ENCODE data around the gene ADAMTS13.

DNA sequence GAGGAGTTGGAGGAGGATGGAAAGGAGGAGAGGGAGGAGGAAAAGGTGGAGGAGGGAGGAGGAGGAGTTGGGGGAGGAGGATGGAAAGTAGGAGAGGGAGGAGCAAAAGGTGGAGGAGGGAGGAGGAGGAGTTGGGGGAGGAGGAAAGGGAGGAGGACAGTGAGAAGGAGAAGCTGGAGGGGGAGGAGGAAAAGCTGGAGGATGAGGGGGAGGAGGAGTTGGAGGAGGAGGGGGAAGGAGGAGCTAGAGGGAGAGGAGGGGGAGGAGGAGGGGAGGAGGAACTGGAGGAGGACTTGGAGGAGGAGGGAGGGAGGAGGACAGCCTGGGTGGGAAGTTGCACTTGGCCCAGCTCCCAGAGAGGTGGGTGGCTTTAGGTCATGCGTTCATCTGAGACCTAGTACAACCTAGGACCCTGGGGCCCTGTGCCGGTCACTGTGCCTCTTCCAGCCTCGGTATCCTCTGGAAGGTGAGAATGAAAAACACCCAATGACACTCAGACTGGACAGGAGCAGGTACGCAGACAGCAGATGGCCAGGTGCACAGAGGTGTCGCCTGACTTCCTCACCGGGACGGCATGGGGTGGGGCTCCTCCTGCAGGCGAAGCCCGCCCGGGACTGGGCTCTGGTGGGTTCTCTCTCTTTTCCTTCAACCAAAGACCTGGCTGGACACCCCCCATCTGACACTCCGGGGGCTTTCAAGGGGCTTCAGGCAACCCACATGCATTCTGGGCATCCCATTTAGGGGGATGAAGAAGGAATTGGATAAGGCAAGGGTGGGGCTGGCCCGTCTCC lies 68.9 kb downstream of the ADAMTS13 start:
- TF ChIP-seq, protein P1, sequence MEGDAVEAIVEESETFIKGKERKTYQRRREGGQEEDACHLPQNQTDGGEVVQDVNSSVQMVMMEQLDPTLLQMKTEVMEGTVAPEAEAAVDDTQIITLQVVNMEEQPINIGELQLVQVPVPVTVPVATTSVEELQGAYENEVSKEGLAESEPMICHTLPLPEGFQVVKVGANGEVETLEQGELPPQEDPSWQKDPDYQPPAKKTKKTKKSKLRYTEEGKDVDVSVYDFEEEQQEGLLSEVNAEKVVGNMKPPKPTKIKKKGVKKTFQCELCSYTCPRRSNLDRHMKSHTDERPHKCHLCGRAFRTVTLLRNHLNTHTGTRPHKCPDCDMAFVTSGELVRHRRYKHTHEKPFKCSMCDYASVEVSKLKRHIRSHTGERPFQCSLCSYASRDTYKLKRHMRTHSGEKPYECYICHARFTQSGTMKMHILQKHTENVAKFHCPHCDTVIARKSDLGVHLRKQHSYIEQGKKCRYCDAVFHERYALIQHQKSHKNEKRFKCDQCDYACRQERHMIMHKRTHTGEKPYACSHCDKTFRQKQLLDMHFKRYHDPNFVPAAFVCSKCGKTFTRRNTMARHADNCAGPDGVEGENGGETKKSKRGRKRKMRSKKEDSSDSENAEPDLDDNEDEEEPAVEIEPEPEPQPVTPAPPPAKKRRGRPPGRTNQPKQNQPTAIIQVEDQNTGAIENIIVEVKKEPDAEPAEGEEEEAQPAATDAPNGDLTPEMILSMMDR (IDR thresholded peaks at IDR 0.05), result no peak
- no peak for TF ChIP-seq POLR2A (IDR thresholded peaks at IDR 0.05)
